ENCODE measurements around the gene TTC28.

The TTC28 gene

GRCh38 chr22:28147401-28147800 lies 532.2 kb downstream of the TTC28 start:
- no peak for DNase-seq (ENCODE audit: low read depth in 2 of 3, low spot score in 1 of 3)

GRCh38 chr22:28146401-28147314 lies 533.0 kb downstream of the TTC28 start:
- DNase-seq (ENCODE audit: low read depth in 2 of 3, low spot score in 1 of 3) = no peak

GRCh38 chr22:28143961-28144745 lies 535.5 kb downstream of the TTC28 start:
- no peak for DNase-seq (ENCODE audit: low read depth in 2 of 3, low spot score in 1 of 3)

- DNase-seq (ENCODE audit: low read depth in 2 of 3, low spot score in 1 of 3) = no peak
Measured at GRCh38 chr22:28143241-28143865, 536.3 kb downstream of the TTC28 start.

GRCh38 chr22:28142361-28142961 lies 537.2 kb downstream of the TTC28 start:
- no peak for DNase-seq (ENCODE audit: low read depth in 2 of 3, low spot score in 1 of 3)

GRCh38 chr22:28141614-28142013 lies 538.0 kb downstream of the TTC28 start:
- DNase-seq (ENCODE audit: low read depth in 2 of 3, low spot score in 1 of 3) = no peak

- DNase-seq (ENCODE audit: low read depth in 2 of 3, low spot score in 1 of 3) = no peak
Measured at GRCh38 chr22:28139961-28140360, 539.7 kb downstream of the TTC28 start.

- DNase-seq (ENCODE audit: low read depth in 2 of 3, low spot score in 1 of 3) = no peak
Measured at GRCh38 chr22:28139516-28139915, 540.1 kb downstream of the TTC28 start.

- DNase-seq (ENCODE audit: low read depth in 2 of 3, low spot score in 1 of 3) = no peak
Measured at GRCh38 chr22:28137036-28137435, 542.6 kb downstream of the TTC28 start.

- no peak for DNase-seq (ENCODE audit: low read depth in 2 of 3, low spot score in 1 of 3)
Measured at GRCh38 chr22:28132466-28132865, 547.2 kb downstream of the TTC28 start.

- no peak for DNase-seq (ENCODE audit: low read depth in 2 of 3, low spot score in 1 of 3)
Measured at GRCh38 chr22:28129319-28129962, 550.2 kb downstream of the TTC28 start.

GRCh38 chr22:28128827-28129226 lies 550.8 kb downstream of the TTC28 start:
- DNase-seq (ENCODE audit: low read depth in 2 of 3, low spot score in 1 of 3) = no peak

GRCh38 chr22:28125799-28126198 lies 553.8 kb downstream of the TTC28 start:
- DNase-seq (ENCODE audit: low read depth in 2 of 3, low spot score in 1 of 3) = no peak

GRCh38 chr22:28123989-28124766 lies 555.5 kb downstream of the TTC28 start:
- DNase-seq (ENCODE audit: low read depth in 2 of 3, low spot score in 1 of 3) = no peak

GRCh38 chr22:28120691-28121592 lies 558.7 kb downstream of the TTC28 start:
- DNase-seq (ENCODE audit: low read depth in 2 of 3, low spot score in 1 of 3) = no peak

- no peak for DNase-seq (ENCODE audit: low read depth in 2 of 3, low spot score in 1 of 3)
Measured at GRCh38 chr22:28118957-28119631, 560.5 kb downstream of the TTC28 start.

- DNase-seq (ENCODE audit: low read depth in 2 of 3, low spot score in 1 of 3) = no peak
Measured at GRCh38 chr22:28116219-28116673, 563.4 kb downstream of the TTC28 start.

- no peak for DNase-seq (ENCODE audit: low read depth in 2 of 3, low spot score in 1 of 3)
Measured at GRCh38 chr22:28115426-28115825, 564.2 kb downstream of the TTC28 start.

Data from stimulated activated CD4-positive, alpha-beta T cell treated with anti-CD3 and anti-CD28 coated beads, Interleukin-12 subunit alpha, Interleukin-12 subunit beta, amount 100 ng/mL, for 48 hours (primary cell).